GM12872 (cell line): ENCODE measurements around the gene TTYH3.

Experiments used
- CTCF ChIP-seq: IDR thresholded peaks from 3 replicates; pipeline ENCODE4 v1.5.1; 2011; ENCODE audit warnings: low read depth, mild to moderate bottlenecking, low read length, moderate library complexity; ENCODE audit not compliant: insufficient read depth

The TTYH3 gene

GRCh38 chr7:2610898-2611297 is 20.9 kb upstream of the TTYH3 start:
- TF ChIP-seq CTCF: no peak

- TF ChIP-seq CTCF: no peak
Measured at GRCh38 chr7:2611401-2611800, 20.4 kb upstream of the TTYH3 start.

- TF ChIP-seq CTCF: no peak
Measured at GRCh38 chr7:2611922-2612321, 19.9 kb upstream of the TTYH3 start.

- no peak for TF ChIP-seq CTCF
Measured at GRCh38 chr7:2612445-2613097, 19.2 kb upstream of the TTYH3 start.

- no peak for TF ChIP-seq CTCF
Measured at GRCh38 chr7:2613098-2613930, 18.5 kb upstream of the TTYH3 start.

- TF ChIP-seq CTCF: no peak
Measured at GRCh38 chr7:2613931-2614600, 17.7 kb upstream of the TTYH3 start.

- no peak for TF ChIP-seq CTCF
Measured at GRCh38 chr7:2614631-2615330, 17.0 kb upstream of the TTYH3 start.
